ENCODE measurements around the gene GPR162. TPM values are rescaled to one million over a fixed set of nuclear protein-coding genes. Genes with fewer than 3 reads are reported as not detected.

The GPR162 gene
- total and polyA plus RNA-seq, 10 donors, result 2.1 to 14.7 (median 4.9) TPM

- H3K4me3 ChIP-seq, result no peak overlapping the region
- peaks cover 10 to 100% (median 94%) of the 10 kb centered on the region in 6 donors for H3K36me3 ChIP-seq
- WGBS, 5 donors, result 92 to 99% (median 96%) methylated on average over 9 of the region's 9 CpGs
- H3K27ac ChIP-seq, result no peak overlapping the region
- no peaks in the 10 kb centered on the region for H3K27me3 ChIP-seq (replicated peaks in 1 of 7)
- no peaks in the 10 kb centered on the region for H3K9me3 ChIP-seq
- no peak for DNase-seq
- no peaks in the 10 kb centered on the region for H3K4me1 ChIP-seq
- intact Hi-C loops (cut with DNase I; ENCODE audit: low total_unique reads), result loop anchor here (10.0 kb wide), 1 partner anchor 105 kb away; no protein-coding TSS in a partner anchor
- TF ChIP-seq POLR2A (IDR thresholded peaks at IDR 0.05) (no peak), CTCF (IDR thresholded peaks at IDR 0.05 in 8 of 11, conservative IDR thresholded peaks at IDR 0.05 in 3 of 11) (no peak), POLR2AphosphoS5 (IDR thresholded peaks at IDR 0.05) (no peak)
Observed at GRCh38 chr12:6860116-6860515, 38.5 kb downstream of the GPR162 start.

- TF ChIP-seq CTCF (IDR thresholded peaks at IDR 0.05 in 8 of 11, conservative IDR thresholded peaks at IDR 0.05 in 3 of 11) (no peak), POLR2AphosphoS5 (IDR thresholded peaks at IDR 0.05) (no peak), POLR2A (IDR thresholded peaks at IDR 0.05) (no peak)
- Histone ChIP-seq H3K4me1 (no peaks in the 10 kb centered on the region), H3K4me3 (no peak overlapping the region), H3K9me3 (no peaks in the 10 kb centered on the region), H3K27me3 (replicated peaks in 1 of 7) (no peaks in the 10 kb centered on the region), H3K27ac (no peak overlapping the region), H3K36me3 (peaks cover 10 to 100% (median 94%) of the 10 kb centered on the region in 6 donors)
- DNase-seq, result no peak
- WGBS, 5 donors, result 96 to 99% (median 96%) methylated on average over 7 of the region's 7 CpGs
- intact Hi-C loops (cut with DNase I; ENCODE audit: low total_unique reads), result loop anchor here (10.0 kb wide), 1 partner anchor 104 kb away; no protein-coding TSS in a partner anchor
Observed at GRCh38 chr12:6860942-6861341, 39.3 kb downstream of the GPR162 start.

- WGBS, 5 donors, result 93 to 96% (median 95%) methylated on average over 8 to 9 of the region's 9 CpGs
- intact Hi-C loops (cut with DNase I; ENCODE audit: low total_unique reads), result loop anchor here (10.0 kb wide), 1 partner anchor 103 kb away; no protein-coding TSS in a partner anchor
- DNase-seq, result no peak
Observed at GRCh38 chr12:6861391-6861790, 39.8 kb downstream of the GPR162 start.

More at GRCh38 chr12:6861391-6861790, 39.8 kb downstream of the GPR162 start:
- Histone ChIP-seq H3K36me3 (peaks cover 10 to 99% (median 92%) of the 10 kb centered on the region in 6 donors), H3K9me3 (no peaks in the 10 kb centered on the region), H3K4me3 (no peak overlapping the region), H3K27me3 (replicated peaks in 1 of 7) (no peaks in the 10 kb centered on the region), H3K27ac (no peak overlapping the region), H3K4me1 (peaks cover 0 to 3% (median under 1%) of the 10 kb centered on the region in 6 donors)
- TF ChIP-seq POLR2A (IDR thresholded peaks at IDR 0.05) (no peak), POLR2AphosphoS5 (IDR thresholded peaks at IDR 0.05) (no peak), CTCF (IDR thresholded peaks at IDR 0.05 in 8 of 11, conservative IDR thresholded peaks at IDR 0.05 in 3 of 11) (no peak)
